GM23338 (cell line): ENCODE data around the gene UGT1A10. TPM values are rescaled to one million over a fixed set of nuclear protein-coding genes. Genes with fewer than 3 reads are reported as not detected.

Experiments
- CREB1 ChIP-seq: fragments of 250-450 bp; sonication (Bioruptor Pico); IDR thresholded peaks from 2 replicates; pipeline ENCODE4 v1.5.0; 2020; ENCODE audit warnings: low read depth, mild to moderate bottlenecking, moderate library complexity
- CTCF ChIP-seq, 2 experiments: fragments of 200-600 bp in 1 of 2; sonication (generic) in 1 of 2; conservative IDR thresholded peaks; 2 replicates each; pipeline versions ENCODE4 v1.5.1 to v1.6.1; 2016 to 2017; ENCODE audit warnings: antibody characterized with exemption in 2 of 2, low read depth in 2 of 2, mild to moderate bottlenecking in 2 of 2, moderate library complexity in 1 of 2
- ETS1 ChIP-seq: IDR thresholded peaks from 2 replicates; pipeline ENCODE4 v1.6.1; 2016; ENCODE audit warnings: antibody characterized with exemption
- EZH2 ChIP-seq: fragments of 200-600 bp; sonication (generic); IDR thresholded peaks from one replicate; pipeline ENCODE4 v1.8.0; 2017; ENCODE audit warnings: antibody characterized with exemption, mild to moderate bottlenecking, low read depth; ENCODE audit not compliant: unreplicated experiment
- EZH2phosphoT487 ChIP-seq: fragments of 200-600 bp; sonication (generic); IDR thresholded peaks from one replicate; pipeline ENCODE4 v1.8.1; 2018; ENCODE audit warnings: antibody characterized with exemption; ENCODE audit not compliant: unreplicated experiment
- JUNB ChIP-seq: IDR thresholded peaks from one replicate; pipeline ENCODE4 v1.6.1; 2016; ENCODE audit warnings: antibody characterized with exemption; ENCODE audit not compliant: unreplicated experiment
- NANOG ChIP-seq: IDR thresholded peaks from 2 replicates; pipeline ENCODE4 v1.6.1; 2016; ENCODE audit warnings: antibody characterized with exemption, borderline replicate concordance
- STAT1 ChIP-seq: IDR thresholded peaks from one replicate; pipeline ENCODE4 v1.6.1; 2016; ENCODE audit warnings: antibody characterized with exemption; ENCODE audit not compliant: unreplicated experiment
- ZNF462 ChIP-seq: fragments of 250-450 bp; sonication (Bioruptor Pico); IDR thresholded peaks from 2 replicates; pipeline ENCODE4 v1.5.0; 2020; ENCODE audit warnings: mild to moderate bottlenecking, moderate library complexity
- polyA plus RNA-seq: library from polyadenylated mRNA; unstranded; fragments of >200 nt; fragmentation: Nextera tagmentation; extraction: Ambion mirVana; gene quantifications from 2 replicates; pipeline ENCODE4 v1.2.1, GENCODE V29; 2016
- total RNA-seq: library from RNA; depleted of rRNA; stranded (reverse); fragments of >200 nt; shearing (Covaris generic); gene quantifications from 2 replicates; pipeline ENCODE4 v1.2.3, GENCODE V29; 2014

Gene UGT1A10
- total and polyA plus RNA-seq, 2 experiments from 2014 or later, result not detected

GRCh38 chr2:233760043-233760442 lies 123.8 kb downstream of the UGT1A10 start, which contains the start of gene UGT1A1 (continued):
- TF ChIP-seq ZNF462 (no peak), STAT1 (no peak), EZH2phosphoT487 (no peak), JUNB (no peak), NANOG (no peak), EZH2 (no peak), CREB1 (no peak), CTCF (conservative IDR thresholded peaks at IDR 0.05; ENCODE audit: low read depth in 2 of 2) (no peak), ETS1 (no peak)
